Mesenchymal stem cell (in vitro differentiated cells and primary cell): ENCODE measurements around the gene CACNA2D2. TPM values are rescaled to one million over a fixed set of nuclear protein-coding genes. Genes with fewer than 3 reads are reported as not detected.

Source experiments
- DNase-seq: peaks from one replicate; pipeline ENCODE4 v3.0.0-alpha.2; 2013
- H2AFZ ChIP-seq: one replicate; pipeline ENCODE4 v1.6.1; 2013; ENCODE audit warnings: low read depth, mild to moderate bottlenecking, control low read depth, inconsistent platforms, low read length, moderate library complexity
- H2AK5ac ChIP-seq: 2 replicates; pipeline ENCODE4 v1.6.1; 2013; ENCODE audit warnings: low read length, moderate library complexity, mild to moderate bottlenecking, inconsistent platforms; ENCODE audit not compliant: severe bottlenecking
- H2BK120ac ChIP-seq: one replicate; pipeline ENCODE4 v1.6.1; 2013; ENCODE audit warnings: low read depth, mild to moderate bottlenecking, inconsistent platforms, low read length, moderate library complexity
- H2BK12ac ChIP-seq, 2 experiments: one replicate each; pipeline ENCODE4 v1.6.1; 2013; ENCODE audit warnings: inconsistent platforms in 2 of 2, low read length in 2 of 2, mild to moderate bottlenecking in 2 of 2, moderate library complexity in 2 of 2, control low read depth in 1 of 2
- H2BK15ac ChIP-seq: one replicate; pipeline ENCODE4 v1.6.1; 2013; ENCODE audit warnings: mild to moderate bottlenecking, low read depth, inconsistent platforms; ENCODE audit not compliant: poor library complexity, severe bottlenecking
- H2BK5ac ChIP-seq: 2 replicates; pipeline ENCODE4 v1.6.1; 2013; ENCODE audit warnings: low read depth, mild to moderate bottlenecking, low read length, control low read depth, inconsistent platforms; ENCODE audit not compliant: poor library complexity, severe bottlenecking
- H3K14ac ChIP-seq, 2 experiments: one replicate each; pipeline ENCODE4 v1.6.1; 2013; ENCODE audit warnings: inconsistent platforms in 2 of 2, low read length in 2 of 2, control low read depth in 1 of 2, mild to moderate bottlenecking in 1 of 2, moderate library complexity in 1 of 2
- H3K18ac ChIP-seq, 2 experiments: one replicate each; pipeline ENCODE4 v1.6.1; 2013; ENCODE audit warnings: inconsistent platforms in 2 of 2, low read length in 2 of 2, control low read depth in 1 of 2, low read depth in 1 of 2, mild to moderate bottlenecking in 1 of 2
- H3K23ac ChIP-seq, 2 experiments: one replicate each; pipeline ENCODE4 v1.6.1; 2013; ENCODE audit warnings: inconsistent platforms in 2 of 2, low read length in 2 of 2, mild to moderate bottlenecking in 2 of 2, moderate library complexity in 2 of 2, control low read depth in 1 of 2
- H3K27ac ChIP-seq: 2 replicates; pipeline ENCODE4 v1.5.1; 2013; ENCODE audit warnings: mild to moderate bottlenecking, moderate library complexity, low read length, control low read depth, inconsistent platforms; ENCODE audit not compliant: poor library complexity, severe bottlenecking
- H3K27me3 ChIP-seq, 2 experiments: 2 replicates each; pipeline versions ENCODE4 v1.6.1 to v1.7.0; 2013; ENCODE audit warnings: low read length in 2 of 2, mild to moderate bottlenecking in 2 of 2, moderate library complexity in 2 of 2, control low read depth in 1 of 2, inconsistent platforms in 1 of 2; ENCODE audit not compliant: control insufficient read depth in 1 of 2, insufficient read depth in 1 of 2
- H3K36me3 ChIP-seq, 2 experiments: 2 replicates each; pipeline versions ENCODE4 v1.6.1 to v1.7.0; 2013; ENCODE audit warnings: low read length in 2 of 2, control low read depth in 1 of 2, inconsistent platforms in 1 of 2, low read depth in 1 of 2, mild to moderate bottlenecking in 1 of 2; ENCODE audit not compliant: insufficient read depth in 2 of 2, control insufficient read depth in 1 of 2
- H3K4ac ChIP-seq, 2 experiments: one replicate each; pipeline ENCODE4 v1.6.1; 2013; ENCODE audit warnings: inconsistent platforms in 2 of 2, low read length in 2 of 2, mild to moderate bottlenecking in 2 of 2, moderate library complexity in 2 of 2, control low read depth in 1 of 2, low read depth in 1 of 2
- H3K4me1 ChIP-seq: 2 replicates; pipeline ENCODE4 v1.6.1; 2013; ENCODE audit warnings: low read depth, low read length, control low read depth; ENCODE audit not compliant: control insufficient read depth, insufficient read depth
- H3K4me2 ChIP-seq: 2 replicates; pipeline ENCODE4 v1.6.1; 2013; ENCODE audit warnings: low read length, mild to moderate bottlenecking, inconsistent platforms; ENCODE audit not compliant: poor library complexity, severe bottlenecking
- H3K4me3 ChIP-seq, 2 experiments: 2 replicates each; pipeline versions ENCODE4 v1.5.1 to v1.7.0; 2013; ENCODE audit warnings: low read length in 2 of 2, mild to moderate bottlenecking in 2 of 2, control low read depth in 1 of 2, low read depth in 1 of 2; ENCODE audit not compliant: insufficient read depth in 1 of 2
- H3K79me1 ChIP-seq: replicated peaks from 2 replicates; pipeline ENCODE4 v1.6.1; 2013; ENCODE audit warnings: mild to moderate bottlenecking, control low read depth, low read length, inconsistent platforms; ENCODE audit not compliant: poor library complexity, severe bottlenecking
- H3K9ac ChIP-seq: 2 replicates; pipeline ENCODE4 v1.7.0; 2013; ENCODE audit warnings: mild to moderate bottlenecking, low read length, moderate library complexity
- H3K9me3 ChIP-seq: 2 replicates; pipeline ENCODE4 v1.7.0; 2013; ENCODE audit warnings: mild to moderate bottlenecking, low read length; ENCODE audit not compliant: control insufficient read depth
- H4K8ac ChIP-seq: one replicate; pipeline ENCODE4 v1.6.1; 2013; ENCODE audit warnings: inconsistent platforms, mild to moderate bottlenecking, low read length, moderate library complexity
- H4K91ac ChIP-seq: one replicate; pipeline ENCODE4 v1.6.1; 2013; ENCODE audit warnings: mild to moderate bottlenecking, low read length, inconsistent platforms
- WGBS: methylation state at CpG from one replicate; pipeline ENCODE4 v1.1.7; 2013; ENCODE audit warnings: mixed read lengths; 5-methylcytosine and 5-hydroxymethylcytosine counted together
- small RNA-seq: library from polyadenylated mRNA; stranded (forward); fragments of <200 nt; extraction: miRNeasy Mini kit (QIAGEN cat#:217004); gene quantifications from one replicate; pipeline ENCODE3, GENCODE V24; 2013; ENCODE audit warnings: low read depth

The CACNA2D2 gene

GRCh38 chr3:50314342-50314741 is 189.1 kb downstream of the CACNA2D2 start:
- Histone ChIP-seq H2BK120ac (no peak overlapping the region), H3K36me3 (peaks cover 43 to 44% of the 10 kb centered on the region in 2 experiments), H2BK15ac (no peak overlapping the region), H4K8ac (no peak overlapping the region), H3K18ac (no peak overlapping the region), H2AFZ (no peak overlapping the region), H3K4me3 (no peak overlapping the region), H3K14ac (no peak overlapping the region), H3K4me1 (peaks cover 31% of the 10 kb centered on the region), H2AK5ac (peak overlapping the region; percentile 41), H3K23ac (no peak overlapping the region), H3K79me1 (peaks cover 36% of the 10 kb centered on the region), H3K9ac (no peak overlapping the region), H2BK12ac (no peak overlapping the region), H2BK5ac (no peak overlapping the region), H3K27ac (no peak overlapping the region), H3K27me3 (no peaks in the 10 kb centered on the region), H3K4me2 (no peak overlapping the region), H3K4ac (no peak overlapping the region), H4K91ac (no peak overlapping the region), H3K9me3 (peaks cover 2% of the 10 kb centered on the region)
- no peak for DNase-seq
- 96% methylated on average over 3 of the region's 3 CpGs for WGBS

Small RNA genes lying within 50 kb of the gene (small RNA-seq; reads per million reads assigned to genes)
- gene RNA5SP131: not detected
